IMR-90 (cell line): ENCODE measurements around the gene COA1. TPM values are rescaled to one million over a fixed set of nuclear protein-coding genes. Genes with fewer than 3 reads are reported as not detected.
"Not testable (repeated sequence)": the region's sequence is repeated elsewhere in the genome, so short reads cannot be mapped to it uniquely, and the experiment has no call there.

ENCODE experiments used
- ATAC-seq: fragments of 200-7000 bp; cut with Tn5 transposase; 2 replicates; pipeline ENCODE4 v1.9.1; 2020; ENCODE audit warnings: low read depth, mild to moderate bottlenecking, moderate library complexity
- BruUV-seq: library from RNA; stranded (reverse); fragments of 400-500 nt; replicated peaks from 2 replicates; lab custom pipeline; 2021; lab: Mats Ljungman, UMichigan
- CTCF ChIA-PET: fragments of 300-600 bp; formaldehyde crosslinking; extraction: SDS; loops from one replicate; lab custom pipeline; 2021; ENCODE audit warnings: antibody characterized with exemption; lab: Yijun Ruan, JAX
- POLR2A ChIA-PET: fragments of 300-600 bp; sonication (Branson Sonifier 250); formaldehyde crosslinking; loops from one replicate; lab custom pipeline; 2022; ENCODE audit warnings: antibody characterized with exemption; ENCODE audit not compliant: unreplicated experiment; lab: Charles Lee
- DNase-seq: peaks from one replicate; pipeline ENCODE4 v3.0.0; 2013
- H2AFZ ChIP-seq: replicated peaks from 2 replicates; pipeline ENCODE3; 2013; ENCODE audit warnings: low read length, mild to moderate bottlenecking; ENCODE audit not compliant: poor library complexity
- H2AK5ac ChIP-seq: 2 replicates; pipeline ENCODE4 v1.6.1; 2013; ENCODE audit warnings: low read depth, low read length, inconsistent platforms
- H2AK9ac ChIP-seq: replicated peaks from 2 replicates; pipeline ENCODE3; 2013; ENCODE audit warnings: mild to moderate bottlenecking, low read depth, low read length, moderate library complexity; ENCODE audit not compliant: poor library complexity
- H2BK120ac ChIP-seq: 2 replicates; pipeline ENCODE4 v1.6.1; 2013; ENCODE audit warnings: low read depth, low read length, inconsistent platforms
- H2BK15ac ChIP-seq: 3 replicates; pipeline ENCODE4 v1.6.1; 2013; ENCODE audit warnings: low read depth, low read length, inconsistent platforms
- H2BK20ac ChIP-seq: 2 replicates; pipeline ENCODE4 v1.6.1; 2013; ENCODE audit warnings: low read depth, mild to moderate bottlenecking, inconsistent platforms, low read length, moderate library complexity
- H2BK5ac ChIP-seq: 2 replicates; pipeline ENCODE4 v1.6.1; 2013; ENCODE audit warnings: mild to moderate bottlenecking, low read depth, low read length, inconsistent platforms; ENCODE audit not compliant: poor library complexity, severe bottlenecking
- H3K14ac ChIP-seq: replicated peaks from 2 replicates; pipeline ENCODE4 v1.6.1; 2013; ENCODE audit warnings: low read depth, low read length, inconsistent platforms
- H3K18ac ChIP-seq: 2 replicates; pipeline ENCODE4 v1.6.1; 2013; ENCODE audit warnings: low read depth, low read length, control low read depth
- H3K23ac ChIP-seq: 2 replicates; pipeline ENCODE4 v1.6.1; 2013; ENCODE audit warnings: low read depth, low read length, inconsistent platforms
- H3K27ac ChIP-seq: 2 replicates; pipeline ENCODE4 v1.5.1; 2013; ENCODE audit warnings: mild to moderate bottlenecking, control low read depth, low read length; ENCODE audit not compliant: insufficient read depth
- H3K27me3 ChIP-seq: 2 replicates; pipeline ENCODE4 v1.6.1; 2013; ENCODE audit warnings: low read length; ENCODE audit not compliant: control insufficient read depth, insufficient read depth
- H3K36me3 ChIP-seq: 2 replicates; pipeline ENCODE4 v1.6.1; 2013; ENCODE audit warnings: low read length, mixed read lengths; ENCODE audit not compliant: control insufficient read depth, insufficient read depth
- H3K4ac ChIP-seq: 2 replicates; pipeline ENCODE4 v1.6.1; 2013; ENCODE audit warnings: low read depth, low read length, inconsistent platforms
- H3K4me1 ChIP-seq: 2 replicates; pipeline ENCODE4 v1.6.1; 2013; ENCODE audit warnings: low read length, mixed read lengths; ENCODE audit not compliant: control insufficient read depth, insufficient read depth
- H3K4me2 ChIP-seq: 2 replicates; pipeline ENCODE4 v1.6.1; 2013; ENCODE audit warnings: low read depth, mild to moderate bottlenecking, control low read depth, low read length, moderate library complexity
- H3K4me3 ChIP-seq: 2 replicates; pipeline ENCODE4 v1.5.1; 2013; ENCODE audit warnings: low read depth, mild to moderate bottlenecking, control low read depth, low read length, moderate library complexity; ENCODE audit not compliant: insufficient read depth
- H3K56ac ChIP-seq: 2 replicates; pipeline ENCODE4 v1.6.1; 2013; ENCODE audit warnings: low read length, inconsistent platforms; ENCODE audit not compliant: insufficient read depth; ENCODE audit errors: extremely low read depth
- H3K79me1 ChIP-seq, 2 experiments: 2 replicates each; pipeline ENCODE4 v1.6.1; 2013; ENCODE audit warnings: low read length in 2 of 2, inconsistent platforms in 1 of 2, low read depth in 1 of 2
- H3K9ac ChIP-seq: 2 replicates; pipeline ENCODE4 v1.6.1; 2013; ENCODE audit warnings: low read depth, low read length, control low read depth
- H3K9me1 ChIP-seq: 2 replicates; pipeline ENCODE4 v1.6.1; 2013; ENCODE audit warnings: low read length, inconsistent platforms; ENCODE audit not compliant: insufficient read depth
- H3K9me3 ChIP-seq: 2 replicates; pipeline ENCODE4 v1.6.1; 2013; ENCODE audit warnings: low read length; ENCODE audit not compliant: control insufficient read depth, insufficient read depth
- H4K20me1 ChIP-seq: 2 replicates; pipeline ENCODE4 v1.6.1; 2013; ENCODE audit warnings: low read length, inconsistent platforms; ENCODE audit not compliant: insufficient read depth
- H4K5ac ChIP-seq: 2 replicates; pipeline ENCODE4 v1.6.1; 2013; ENCODE audit warnings: mild to moderate bottlenecking, low read depth, low read length, control low read depth
- H4K8ac ChIP-seq, 2 experiments: 2 replicates each; pipeline ENCODE4 v1.6.1; 2013; ENCODE audit warnings: low read depth in 2 of 2, low read length in 2 of 2, control low read depth in 1 of 2, inconsistent platforms in 1 of 2
- H4K91ac ChIP-seq: 2 replicates; pipeline ENCODE4 v1.6.1; 2013; ENCODE audit warnings: low read depth, low read length, inconsistent platforms; ENCODE audit not compliant: insufficient read depth
- FOS ChIP-seq: fragments of 150-350 bp; IDR thresholded peaks from 2 replicates; pipeline ENCODE4 v1.6.1; 2016; ENCODE audit warnings: low read depth, low read length
- MAFK ChIP-seq: IDR thresholded peaks from 2 replicates; pipeline ENCODE4 v1.6.1; 2012; ENCODE audit warnings: low read depth, low read length, improper control_type of control experiment
- MXI1 ChIP-seq: IDR thresholded peaks from 2 replicates; pipeline ENCODE4 v1.6.1; 2012; ENCODE audit warnings: low read depth, mild to moderate bottlenecking, low read length, moderate library complexity, borderline replicate concordance
- RCOR1 ChIP-seq: IDR thresholded peaks from 2 replicates; pipeline ENCODE4 v1.6.1; 2012; ENCODE audit warnings: mild to moderate bottlenecking, low read length, improper control_type of control experiment; ENCODE audit not compliant: insufficient replicate concordance
- RFX5 ChIP-seq: IDR thresholded peaks from 2 replicates; pipeline ENCODE4 v1.8.0; 2012; ENCODE audit warnings: low read depth, mild to moderate bottlenecking, low read length, moderate library complexity
- SMC3 ChIP-seq: fragments of 150-350 bp; IDR thresholded peaks from 2 replicates; pipeline ENCODE4 v1.6.1; 2016; ENCODE audit warnings: low read depth, mild to moderate bottlenecking, antibody characterized with exemption, low read length, moderate library complexity
- WGBS, 2 experiments: methylation state at CpG; one replicate each; pipeline versions ENCODE4 v1.1.5 to v1.1.7; 2013; ENCODE audit warnings: missing lambda C conversion rate in 2 of 2; ENCODE audit not compliant: insufficient read length in 1 of 2; ENCODE audit errors: extremely low coverage in 2 of 2; 5-methylcytosine and 5-hydroxymethylcytosine counted together
- dilution Hi-C: fragments of 300-500 bp; cut with HindIII; formaldehyde crosslinking; loops from one replicate; pipeline ENCODE4 v1.14.3; 2018; ENCODE audit warnings: low sequenced_read_pairs; ENCODE audit not compliant: unreplicated experiment
- in situ Hi-C: fragments of 300-500 bp; cut with MboI; formaldehyde crosslinking; loops from 3 replicates; pipeline ENCODE4 v1.14.3; 2019; ENCODE audit warnings: low sequenced_read_pairs, inconsistent platforms, mixed read lengths
- intact Hi-C: fragments of 100-400 bp; cut with micrococcal nuclease; formaldehyde crosslinking; loops from 2 replicates; pipeline ENCODE4 v1.10.0; 2022
- polyA plus RNA-seq, 3 experiments: library from polyadenylated mRNA; depleted of rRNA; stranded (reverse); fragments of >200 nt; gene quantifications; 2 replicates each; pipeline ENCODE4 v1.2.3, GENCODE V29; 2012; ENCODE audit warnings: low replicate concordance in 1 of 3
- total RNA-seq: library from RNA; depleted of rRNA; stranded (reverse); fragments of >200 nt; gene quantifications from 2 replicates; pipeline ENCODE4 v1.2.3, GENCODE V29; 2012
- TF ChIP-seq, protein P1 (sequence below): conservative IDR thresholded peaks from 2 replicates; pipeline ENCODE4 v1.5.1; 2012; ENCODE audit warnings: mild to moderate bottlenecking, low read depth, low read length, improper control_type of control experiment

The COA1 gene
- total and polyA plus RNA-seq, 2 of the 4 experiments (the other 2 are of a cell fraction) = 34.2 to 59.5 TPM

GRCh38 chr7:43628431-43628830 is 100.9 kb downstream of the COA1 start:
- no peak for ATAC-seq
- BruUV-seq = no TSS peak
- H3K14ac ChIP-seq = no peak overlapping the region

GRCh38 chr7:43627798-43628197 is 101.5 kb downstream of the COA1 start:
- H3K27me3 ChIP-seq, H4K91ac ChIP-seq, H3K18ac ChIP-seq, H3K9ac ChIP-seq, H3K4ac ChIP-seq, H2BK120ac ChIP-seq, H3K56ac ChIP-seq, POLR2A ChIA-PET, H3K9me1 ChIP-seq, H3K4me1 ChIP-seq, H3K4me3 ChIP-seq, H2AK9ac ChIP-seq, H2BK20ac ChIP-seq, in situ Hi-C loops, H4K5ac ChIP-seq, intact Hi-C loops, CTCF ChIA-PET, H3K14ac ChIP-seq, H2AFZ ChIP-seq, H2AK5ac ChIP-seq, H4K8ac ChIP-seq, H4K20me1 ChIP-seq, H2BK5ac ChIP-seq, DNase-seq, H3K27ac ChIP-seq, dilution Hi-C loops, H3K4me2 ChIP-seq, H2BK15ac ChIP-seq, ATAC-seq, BruUV-seq, H3K9me3 ChIP-seq, H3K23ac ChIP-seq: not testable (repeated sequence)
- Histone ChIP-seq H3K36me3 (peaks cover 28% of the 10 kb centered on the region), H3K79me1 (peaks cover 28 to 57% of the 10 kb centered on the region in 2 experiments)
- no CpG with 5 or more reads among the region's 3 CpGs for WGBS, 2 experiments

More at GRCh38 chr7:43628431-43628830, 100.9 kb downstream of the COA1 start:
- TF ChIP-seq, protein P1, sequence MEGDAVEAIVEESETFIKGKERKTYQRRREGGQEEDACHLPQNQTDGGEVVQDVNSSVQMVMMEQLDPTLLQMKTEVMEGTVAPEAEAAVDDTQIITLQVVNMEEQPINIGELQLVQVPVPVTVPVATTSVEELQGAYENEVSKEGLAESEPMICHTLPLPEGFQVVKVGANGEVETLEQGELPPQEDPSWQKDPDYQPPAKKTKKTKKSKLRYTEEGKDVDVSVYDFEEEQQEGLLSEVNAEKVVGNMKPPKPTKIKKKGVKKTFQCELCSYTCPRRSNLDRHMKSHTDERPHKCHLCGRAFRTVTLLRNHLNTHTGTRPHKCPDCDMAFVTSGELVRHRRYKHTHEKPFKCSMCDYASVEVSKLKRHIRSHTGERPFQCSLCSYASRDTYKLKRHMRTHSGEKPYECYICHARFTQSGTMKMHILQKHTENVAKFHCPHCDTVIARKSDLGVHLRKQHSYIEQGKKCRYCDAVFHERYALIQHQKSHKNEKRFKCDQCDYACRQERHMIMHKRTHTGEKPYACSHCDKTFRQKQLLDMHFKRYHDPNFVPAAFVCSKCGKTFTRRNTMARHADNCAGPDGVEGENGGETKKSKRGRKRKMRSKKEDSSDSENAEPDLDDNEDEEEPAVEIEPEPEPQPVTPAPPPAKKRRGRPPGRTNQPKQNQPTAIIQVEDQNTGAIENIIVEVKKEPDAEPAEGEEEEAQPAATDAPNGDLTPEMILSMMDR = no peak
- TF ChIP-seq MXI1 (no peak), RFX5 (no peak), RCOR1 (no peak), FOS (no peak), MAFK (no peak), SMC3 (0 out of 2 replicates have a peak, but pooled peaks have one; percentile 2)
- peaks cover 35 to 61% of the 10 kb centered on the region in 2 experiments for H3K79me1 ChIP-seq
- H3K4me1 ChIP-seq = peaks cover 2% of the 10 kb centered on the region; the same call in 1 of the 2 replicates
- in situ Hi-C loops (no loop called here), dilution Hi-C loops (no loop called here), intact Hi-C loops (no loop called here)
- H4K5ac ChIP-seq = no peak overlapping the region
- WGBS, 2 experiments = no CpG with 5 or more reads among the region's 2 CpGs
- no peak overlapping the region for H3K9ac ChIP-seq
- no peak overlapping the region for H3K56ac ChIP-seq
- ChIA-PET CTCF (no interaction called here), POLR2A (no interaction called here)
- H3K9me3 ChIP-seq = no peaks in the 10 kb centered on the region
- no peak overlapping the region for H3K23ac ChIP-seq
- no peak overlapping the region for H4K8ac ChIP-seq
- H2BK120ac ChIP-seq = no peak overlapping the region
- H2BK5ac ChIP-seq = no peak overlapping the region
- H3K4ac ChIP-seq = no peak overlapping the region
- H2BK20ac ChIP-seq = no peak overlapping the region
- no peak overlapping the region for H3K4me2 ChIP-seq
- peaks cover 9% of the 10 kb centered on the region; the same call in 1 of the 2 replicates for H4K20me1 ChIP-seq
- H2AK5ac ChIP-seq = no peak overlapping the region
- H4K91ac ChIP-seq = no peak overlapping the region
- no peak overlapping the region for H2AK9ac ChIP-seq
- no peak for DNase-seq
- no peak overlapping the region for H2AFZ ChIP-seq
- no peak overlapping the region for H3K18ac ChIP-seq
- no peak overlapping the region for H3K4me3 ChIP-seq
- H2BK15ac ChIP-seq = no peak overlapping the region
- peaks cover 3% of the 10 kb centered on the region; the same call in 1 of the 2 replicates for H3K9me1 ChIP-seq
- peaks cover 31% of the 10 kb centered on the region for H3K36me3 ChIP-seq
- no peak overlapping the region for H3K27ac ChIP-seq
- H3K27me3 ChIP-seq = no peaks in the 10 kb centered on the region
